Measurements from ENCODE around the gene PLCL2.

Gene PLCL2

GRCh38 chr3:16866571-16866970, 18.2 kb upstream of the PLCL2 start:
- peak; percentile 77 for DNase-seq

GRCh38 chr3:16868513-16868912, 16.2 kb upstream of the PLCL2 start:
- DNase-seq = no peak

- peak; percentile 60 for DNase-seq
Measured at GRCh38 chr3:16869261-16870005, 15.3 kb upstream of the PLCL2 start.

- peak; percentile 76 for DNase-seq
Measured at GRCh38 chr3:16871915-16872842, 12.6 kb upstream of the PLCL2 start.

- DNase-seq = no peak
Measured at GRCh38 chr3:16873872-16874271, 10.9 kb upstream of the PLCL2 start.

GRCh38 chr3:16875876-16876550, 8.7 kb upstream of the PLCL2 start:
- no peak for DNase-seq

GRCh38 chr3:16877505-16877904, 7.2 kb upstream of the PLCL2 start:
- no peak for DNase-seq

GRCh38 chr3:16877911-16878310, 6.8 kb upstream of the PLCL2 start:
- no peak for DNase-seq

GRCh38 chr3:16881896-16882630, 2.7 kb upstream of the PLCL2 start:
- no peak for DNase-seq

GRCh38 chr3:16883057-16883722, 1.6 kb upstream of the PLCL2 start:
- DNase-seq = peak; percentile 71

- DNase-seq = no peak
Measured at GRCh38 chr3:16883723-16884083, 1.1 kb upstream of the PLCL2 start.

GRCh38 chr3:16884084-16884747, 539 bp upstream of the PLCL2 start:
- peak; percentile 65 for DNase-seq

- DNase-seq = no peak
Measured at GRCh38 chr3:16885593-16886302, 993 bp downstream of the PLCL2 start.

- no peak for DNase-seq
Measured at GRCh38 chr3:16886303-16886683, 1.5 kb downstream of the PLCL2 start.

- DNase-seq = no peak
Measured at GRCh38 chr3:16887130-16887529, 2.4 kb downstream of the PLCL2 start.

GRCh38 chr3:16888356-16888755, 3.6 kb downstream of the PLCL2 start:
- no peak for DNase-seq

- no peak for DNase-seq
Measured at GRCh38 chr3:16888785-16889607, 4.2 kb downstream of the PLCL2 start.

GRCh38 chr3:16890597-16891333, 6.0 kb downstream of the PLCL2 start:
- no peak for DNase-seq

- no peak for DNase-seq
Measured at GRCh38 chr3:16893618-16894200, 9.0 kb downstream of the PLCL2 start.
